SK-N-SH (cell line): ENCODE measurements around the gene NOC2L. TPM values are rescaled to one million over a fixed set of nuclear protein-coding genes. Genes with fewer than 3 reads are reported as not detected.
A peak's percentile ranks its signal among the peaks of the same experiment; 100 is the strongest.

Experiments used
- CTCF ChIA-PET: fragments of 300-600, 350-600 bp; formaldehyde crosslinking; extraction: SDS; loops from one replicate; lab custom pipeline; 2021; lab: Yijun Ruan, JAX
- POLR2A ChIA-PET: fragments of 350-600 bp; sonication (Branson Sonifier 250); formaldehyde crosslinking; extraction: SDS; loops from one replicate; lab custom pipeline; 2020; ENCODE audit warnings: antibody characterized with exemption, inconsistent platforms; lab: Yijun Ruan, JAX
- DNase-seq: peaks from one replicate; pipeline ENCODE4 v3.0.0; 2012
- H2AFZ ChIP-seq: fragments of 200-600 bp; sonication (generic); 2 replicates; pipeline ENCODE4 v1.8.1; 2016; ENCODE audit warnings: antibody characterized with exemption, mild to moderate bottlenecking, low read depth
- H3F3A ChIP-seq: fragments of 200-600 bp; sonication (generic); replicated peaks from 2 replicates; pipeline ENCODE3; 2016; ENCODE audit warnings: antibody characterized with exemption, mild to moderate bottlenecking; ENCODE audit not compliant: insufficient read depth
- H3K27ac ChIP-seq, 2 experiments: fragments of 200-500 bp in 1 of 2; fragments of 200-600 bp in 1 of 2; sonication (Bioruptor generic) in 1 of 2; sonication (generic), shearing (Covaris generic) in 1 of 2; 2 replicates each; pipeline versions ENCODE4 v1.5.1 to v1.6.1; 2014 to 2016; ENCODE audit warnings: low read depth in 2 of 2, inconsistent platforms in 1 of 2, low read length in 1 of 2, mild to moderate bottlenecking in 1 of 2, mixed read lengths in 1 of 2
- H3K27me3 ChIP-seq: fragments of 200-600 bp; sonication (generic), shearing (Covaris generic); 2 replicates; pipeline ENCODE4 v1.6.1; 2016; ENCODE audit warnings: mixed run types; ENCODE audit not compliant: insufficient read depth
- H3K36me3 ChIP-seq, 2 experiments: fragments of 200-500 bp in 1 of 2; fragments of 200-600 bp in 1 of 2; sonication (Bioruptor generic) in 1 of 2; sonication (generic) in 1 of 2; replicated peaks in 1 of 2; 2 replicates each; pipeline versions ENCODE3 to v1.5.1; 2014 to 2016; ENCODE audit warnings: low read length in 1 of 2, mild to moderate bottlenecking in 1 of 2; ENCODE audit not compliant: insufficient read depth in 2 of 2, control insufficient read depth in 1 of 2
- H3K4me1 ChIP-seq, 2 experiments: fragments of 200-500 bp in 1 of 2; fragments of 200-600 bp in 1 of 2; sonication (Bioruptor generic) in 1 of 2; sonication (generic), shearing (Covaris generic) in 1 of 2; 2 replicates each; pipeline versions ENCODE4 v1.5.1 to v1.6.1; 2014 to 2016; ENCODE audit warnings: low read depth in 1 of 2, low read length in 1 of 2, mixed run types in 1 of 2; ENCODE audit not compliant: insufficient read depth in 2 of 2, control insufficient read depth in 1 of 2
- H3K4me2 ChIP-seq: fragments of 200-600 bp; sonication (generic), shearing (Covaris generic); 2 replicates; pipeline ENCODE4 v1.6.1; 2017; ENCODE audit warnings: mixed run types
- H3K4me3 ChIP-seq, 2 experiments: fragments of 200-500 bp in 1 of 2; fragments of 200-600 bp in 1 of 2; sonication (Bioruptor generic) in 1 of 2; sonication (generic), shearing (Covaris generic) in 1 of 2; 2 replicates each; pipeline versions ENCODE4 v1.5.1 to v1.8.1; 2014 to 2016; ENCODE audit warnings: low read depth in 2 of 2, inconsistent platforms in 1 of 2, low read length in 1 of 2, mild to moderate bottlenecking in 1 of 2, mixed read lengths in 1 of 2, moderate library complexity in 1 of 2
- H3K79me2 ChIP-seq: fragments of 200-600 bp; sonication (generic); 2 replicates; pipeline ENCODE4 v1.8.1; 2017; ENCODE audit warnings: mild to moderate bottlenecking; ENCODE audit not compliant: insufficient read depth
- H3K9ac ChIP-seq: fragments of 200-600 bp; sonication (generic); 2 replicates; pipeline ENCODE4 v1.6.1; 2017; ENCODE audit warnings: mixed run types
- H3K9me2 ChIP-seq: fragments of 200-600 bp; sonication (generic); 2 replicates; pipeline ENCODE4 v1.6.1; 2017; ENCODE audit warnings: mixed run types
- H3K9me3 ChIP-seq: fragments of 200-600 bp; sonication (generic); 2 replicates; pipeline ENCODE4 v1.6.1; 2017; ENCODE audit warnings: mixed run types, mild to moderate bottlenecking, moderate library complexity
- H4K20me1 ChIP-seq: fragments of 200-600 bp; sonication (generic); 2 replicates; pipeline ENCODE4 v1.6.1; 2017; ENCODE audit warnings: mild to moderate bottlenecking, mixed run types; ENCODE audit not compliant: insufficient read depth
- CHD2 ChIP-seq: fragments of 150-350 bp; IDR thresholded peaks from 2 replicates; pipeline ENCODE4 v1.6.1; 2018; ENCODE audit warnings: low read length; ENCODE audit not compliant: partially characterized antibody
- CTCF ChIP-seq: fragments of 200-600 bp; sonication (generic); IDR thresholded peaks from 2 replicates; pipeline ENCODE4 v1.6.1; 2017; ENCODE audit warnings: antibody characterized with exemption, mild to moderate bottlenecking, moderate library complexity
- EZH2phosphoT487 ChIP-seq: fragments of 200-600 bp; sonication (generic); IDR thresholded peaks from 2 replicates; pipeline ENCODE4 v1.6.1; 2017; ENCODE audit warnings: low read depth, mixed run types, mild to moderate bottlenecking, antibody characterized with exemption, moderate library complexity, borderline replicate concordance
- FOSL2 ChIP-seq: IDR thresholded peaks from 2 replicates; pipeline ENCODE4 v1.4.0; 2012; ENCODE audit warnings: low read depth, mild to moderate bottlenecking, moderate library complexity, borderline replicate concordance
- FOXM1 ChIP-seq: IDR thresholded peaks from 2 replicates; pipeline ENCODE4 v1.4.0; 2012; ENCODE audit warnings: low read depth, mild to moderate bottlenecking
- GABPA ChIP-seq: IDR thresholded peaks from 2 replicates; pipeline ENCODE4 v1.4.0; 2012; ENCODE audit warnings: low read depth, mild to moderate bottlenecking
- GATA2 ChIP-seq: sonication (generic); formaldehyde crosslinking; IDR thresholded peaks from 2 replicates; pipeline ENCODE4 v1.5.0; 2020; ENCODE audit warnings: mild to moderate bottlenecking, missing genetic modification reagents
- IRF3 ChIP-seq: fragments of 150-350 bp; IDR thresholded peaks from 2 replicates; pipeline ENCODE4 v1.6.1; 2016; ENCODE audit warnings: mild to moderate bottlenecking, low read depth, low read length
- MAX ChIP-seq: IDR thresholded peaks from 2 replicates; pipeline ENCODE4 v1.4.0; 2012; ENCODE audit warnings: low read depth
- MEF2A ChIP-seq: IDR thresholded peaks from 2 replicates; pipeline ENCODE4 v1.4.0; 2012; ENCODE audit warnings: low read depth, borderline replicate concordance
- NRF1 ChIP-seq: IDR thresholded peaks from 2 replicates; pipeline ENCODE4 v1.6.1; 2012; ENCODE audit warnings: low read depth, mild to moderate bottlenecking, low read length
- PBX3 ChIP-seq: IDR thresholded peaks from 2 replicates; pipeline ENCODE4; 2012
- POLR2AphosphoS5 ChIP-seq: IDR thresholded peaks from 2 replicates; pipeline ENCODE4 v1.6.1; 2012; ENCODE audit warnings: low read depth, low read length
- RAD21 ChIP-seq: IDR thresholded peaks from 2 replicates; pipeline ENCODE4 v1.6.1; 2012; ENCODE audit warnings: mild to moderate bottlenecking, low read length
- RFX5 ChIP-seq: IDR thresholded peaks from 2 replicates; pipeline ENCODE4 v1.6.1; 2012; ENCODE audit warnings: mild to moderate bottlenecking, improper control_type of control experiment, low read length
- RXRA ChIP-seq: IDR thresholded peaks from 2 replicates; pipeline ENCODE4 v1.4.0; 2012; ENCODE audit warnings: low read depth, mild to moderate bottlenecking, borderline replicate concordance
- SIN3A ChIP-seq: IDR thresholded peaks from 2 replicates; pipeline ENCODE4 v1.6.1; 2012; ENCODE audit warnings: low read depth, mild to moderate bottlenecking, low read length, moderate library complexity, borderline replicate concordance
- TCF12 ChIP-seq: IDR thresholded peaks from 2 replicates; pipeline ENCODE4 v1.4.0; 2012
- YY1 ChIP-seq: IDR thresholded peaks from 2 replicates; pipeline ENCODE4 v1.4.0; 2012; ENCODE audit warnings: low read depth, mild to moderate bottlenecking
- ZBTB33 ChIP-seq: IDR thresholded peaks from 2 replicates; pipeline ENCODE4 v1.4.0; 2012; ENCODE audit warnings: low read depth, borderline replicate concordance
- WGBS: methylation state at CpG from one replicate; pipeline ENCODE4 v1.1.6; 2017; ENCODE audit warnings: low lambda C conversion rate; 5-methylcytosine and 5-hydroxymethylcytosine counted together
- polyA plus RNA-seq, 3 experiments: library from polyadenylated mRNA; depleted of rRNA; stranded (reverse); fragments of >200 nt; gene quantifications; 2 replicates each; pipeline ENCODE4 v1.2.3, GENCODE V29; 2012

Gene NOC2L
- polyA plus RNA-seq, 1 of the 3 experiments (the other 2 are of a cell fraction) = 124 TPM

GRCh38 chr1:1004420-1004779, 45.3 kb upstream of the NOC2L start:
- H3F3A ChIP-seq = no peaks in the 10 kb centered on the region

GRCh38 chr1:1003618-1004419, 44.8 kb upstream of the NOC2L start:
- peak overlapping the region in 1 of 2 experiments; percentile 98; a peak in 2 of 4 replicates for H3K27ac ChIP-seq
- no peaks in the 10 kb centered on the region for H3K9me2 ChIP-seq
- peaks cover 0 to 45% of the 10 kb centered on the region in 2 experiments; a peak in 1 of 4 replicates for H3K4me1 ChIP-seq
- no peak overlapping the region for H3K9ac ChIP-seq
- H3K79me2 ChIP-seq = no peaks in the 10 kb centered on the region
- CTCF ChIA-PET = interaction anchor here (0.5 to 13.2 kb wide), 14 partner anchors 10 to 99 kb away, joined by 3 to 246 read pairs (median 16); partner anchors contain the start of genes AGRN, ISG15, NOC2L and PERM1
- H3K36me3 ChIP-seq = no peaks in the 10 kb centered on the region
- no peaks in the 10 kb centered on the region for H4K20me1 ChIP-seq
- H3K4me3 ChIP-seq = no peak overlapping the region
- H3K9me3 ChIP-seq = no peaks in the 10 kb centered on the region
- no peak overlapping the region for H2AFZ ChIP-seq
- 66% methylated on average over 4 of the region's 22 CpGs for WGBS
- H3K4me2 ChIP-seq = no peak overlapping the region
- H3K27me3 ChIP-seq = peaks cover 12% of the 10 kb centered on the region; the same call in 1 of the 2 replicates
- POLR2A ChIA-PET = no interaction called here
- DNase-seq = no peak
- H3F3A ChIP-seq = no peaks in the 10 kb centered on the region
- TF ChIP-seq SIN3A (no peak), POLR2AphosphoS5 (no peak), MAX (no peak), MEF2A (no peak), GATA2 (CRISPR knock-in tag) (no peak), GABPA (no peak), RAD21 (no peak), IRF3 (no peak), PBX3 (no peak), RFX5 (no peak), YY1 (no peak), ZBTB33 (no peak), CTCF (no peak), FOSL2 (no peak), RXRA (no peak), FOXM1 (no peak), NRF1 (no peak), TCF12 (no peak), EZH2phosphoT487 (no peak)

More at GRCh38 chr1:1004420-1004779, 45.3 kb upstream of the NOC2L start:
- Histone ChIP-seq H3K4me3 (peak overlapping the region in 1 of 2 experiments; percentile 0; a peak in 1 of 4 replicates), H3K36me3 (no peaks in the 10 kb centered on the region), H3K4me1 (peaks cover 0 to 43% of the 10 kb centered on the region in 2 experiments; a peak in 1 of 4 replicates), H3K9ac (no peak overlapping the region), H3K9me2 (no peaks in the 10 kb centered on the region), H3K79me2 (no peaks in the 10 kb centered on the region), H3K27me3 (peaks cover 11% of the 10 kb centered on the region; the same call in 1 of the 2 replicates), H2AFZ (no peak overlapping the region), H3K4me2 (no peak overlapping the region), H4K20me1 (no peaks in the 10 kb centered on the region), H3K9me3 (no peaks in the 10 kb centered on the region), H3K27ac (peak overlapping the region in 1 of 2 experiments; percentile 98; a peak in 2 of 4 replicates)
- POLR2A ChIA-PET = interaction anchor here (0.7 to 1.6 kb wide), 4 partner anchors 10 to 170 kb away, joined by 3 to 5 read pairs (median 3); no protein-coding TSS in a partner anchor
- 33% methylated on average over 3 of the region's 7 CpGs for WGBS
- DNase-seq = peak; percentile 54
- peak; percentile 23 for TF ChIP-seq CHD2
- TF ChIP-seq EZH2phosphoT487 = no peak
- CTCF ChIA-PET = interaction anchor here (1.3 to 5.8 kb wide), 9 partner anchors 11 to 99 kb away, joined by 4 to 44 read pairs (median 23); partner anchors contain the start of genes ISG15 and NOC2L
